Glutamatergic neuron (in vitro differentiated cells): ENCODE measurements around the gene KLHL7. TPM values are rescaled to one million over a fixed set of nuclear protein-coding genes. Genes with fewer than 3 reads are reported as not detected.
"Not testable (repeated sequence)": the region's sequence is repeated elsewhere in the genome, so short reads cannot be mapped to it uniquely, and the experiment has no call there.

Experiments used
- DNase-seq: peaks from one replicate; pipeline ENCODE4 v3.0.0; 2022
- H3K27ac Mint-ChIP-seq: one replicate; pipeline ENCODE4 v1.8.0; 2020; ENCODE audit warnings: mild to moderate bottlenecking, mixed read lengths, inconsistent platforms; ENCODE audit not compliant: unreplicated experiment
- H3K27me3 Mint-ChIP-seq: one replicate; pipeline ENCODE4 v1.8.0; 2020; ENCODE audit warnings: mild to moderate bottlenecking, moderate library complexity, mixed read lengths, inconsistent platforms; ENCODE audit not compliant: unreplicated experiment
- H3K36me3 Mint-ChIP-seq: one replicate; pipeline ENCODE4 v1.8.0; 2020; ENCODE audit warnings: mild to moderate bottlenecking, mixed read lengths, inconsistent platforms; ENCODE audit not compliant: unreplicated experiment
- H3K4me1 Mint-ChIP-seq: one replicate; pipeline ENCODE4 v1.8.0; 2020; ENCODE audit warnings: mild to moderate bottlenecking, low read depth, mixed read lengths, inconsistent platforms; ENCODE audit not compliant: unreplicated experiment
- H3K4me3 Mint-ChIP-seq: one replicate; pipeline ENCODE4 v1.8.0; 2020; ENCODE audit warnings: mild to moderate bottlenecking, mixed read lengths, inconsistent platforms; ENCODE audit not compliant: unreplicated experiment
- H3K9me3 Mint-ChIP-seq: one replicate; pipeline ENCODE4 v1.8.0; 2020; ENCODE audit warnings: mild to moderate bottlenecking, moderate library complexity, mixed read lengths, inconsistent platforms; ENCODE audit not compliant: unreplicated experiment
- CTCF ChIP-seq: fragments of 200-600 bp; sonication (generic); IDR thresholded peaks from one replicate; pipeline ENCODE4 v1.5.0; 2021; ENCODE audit not compliant: partially characterized antibody, unreplicated experiment
- total RNA-seq: library from RNA; stranded (reverse); fragmentation: NEBNext Ultra II Directional; extraction: Animal tissue kit (Norgen Biotek cat#: 25700); gene quantifications from one replicate; pipeline ENCODE4 v1.2.1, GENCODE V29; 2021; ENCODE audit not compliant: unreplicated experiment

Gene KLHL7
- total RNA-seq, 1 donor from 2014 or later: 86.7 TPM

- DNase-seq: no peak
- Mint-ChIP-seq H3K27ac (no peak overlapping the region), H3K4me1 (no peaks in the 10 kb centered on the region), H3K4me3 (no peak overlapping the region), H3K36me3 (no peaks in the 10 kb centered on the region), H3K9me3 (no peaks in the 10 kb centered on the region), H3K27me3 (no peaks in the 10 kb centered on the region)
- no peak for TF ChIP-seq CTCF
Observed at GRCh38 chr7:23214938-23215337, 109.4 kb downstream of the KLHL7 start.

- Mint-ChIP-seq H3K36me3 (no peaks in the 10 kb centered on the region), H3K4me1 (peaks cover 5% of the 10 kb centered on the region), H3K9me3 (no peaks in the 10 kb centered on the region), H3K4me3 (no peak overlapping the region), H3K27ac (no peak overlapping the region), H3K27me3 (no peaks in the 10 kb centered on the region)
- no peak for TF ChIP-seq CTCF
- no peak for DNase-seq
Observed at GRCh38 chr7:23216021-23216420, 110.4 kb downstream of the KLHL7 start.

- H3K4me1 Mint-ChIP-seq: peaks cover 12% of the 10 kb centered on the region
- no peaks in the 10 kb centered on the region for H3K36me3 Mint-ChIP-seq
- TF ChIP-seq CTCF: no peak
- no peaks in the 10 kb centered on the region for H3K27me3 Mint-ChIP-seq
- no peak overlapping the region for H3K27ac Mint-ChIP-seq
- DNase-seq: no peak
- H3K4me3 Mint-ChIP-seq: no peak overlapping the region
- no peaks in the 10 kb centered on the region for H3K9me3 Mint-ChIP-seq
Observed at GRCh38 chr7:23218196-23218595, 112.6 kb downstream of the KLHL7 start.

GRCh38 chr7:23220690-23221305, 115.2 kb downstream of the KLHL7 start:
- Mint-ChIP-seq H3K4me1 (peaks cover 12% of the 10 kb centered on the region), H3K9me3 (no peaks in the 10 kb centered on the region), H3K27ac (peak overlapping the region; percentile 23), H3K36me3 (no peaks in the 10 kb centered on the region), H3K27me3 (no peaks in the 10 kb centered on the region), H3K4me3 (no peak overlapping the region)
- DNase-seq: no peak
- no peak for TF ChIP-seq CTCF

GRCh38 chr7:23222439-23223030, 117.0 kb downstream of the KLHL7 start:
- no peaks in the 10 kb centered on the region for H3K9me3 Mint-ChIP-seq
- no peak overlapping the region for H3K4me3 Mint-ChIP-seq
- peak; percentile 20 for DNase-seq
- no peaks in the 10 kb centered on the region for H3K27me3 Mint-ChIP-seq
- no peak for TF ChIP-seq CTCF
- H3K4me1 Mint-ChIP-seq: peaks cover 12% of the 10 kb centered on the region
- no peaks in the 10 kb centered on the region for H3K36me3 Mint-ChIP-seq
- H3K27ac Mint-ChIP-seq: no peak overlapping the region

- H3K4me3 Mint-ChIP-seq, H3K27me3 Mint-ChIP-seq, H3K36me3 Mint-ChIP-seq, H3K27ac Mint-ChIP-seq, H3K9me3 Mint-ChIP-seq, DNase-seq: not testable (repeated sequence)
- peaks cover 12% of the 10 kb centered on the region for H3K4me1 Mint-ChIP-seq
Observed at GRCh38 chr7:23224364-23224763, 118.8 kb downstream of the KLHL7 start.
